ENCODE data around the gene PAK6.

GRCh38 chr15:40258544-40258943 is 19.7 kb downstream of the PAK6 start:
- TF ChIP-seq CTCF (IDR thresholded peaks at IDR 0.05; ENCODE audit: low read length): no peak
- no peak for TF ChIP-seq EZH2phosphoT487 (IDR thresholded peaks at IDR 0.05; ENCODE audit: low read length)
- TF ChIP-seq EZH2 (optimal IDR thresholded peaks at IDR 0.05; ENCODE audit: low read depth, low read length): no peak
